HEK293 (cell line): ENCODE measurements around the gene DST.

ENCODE experiments used
- CTCF ChIA-PET: fragments of 350-600 bp; formaldehyde crosslinking; extraction: SDS; loops from one replicate; lab custom pipeline; 2021; ENCODE audit warnings: antibody characterized with exemption; lab: Yijun Ruan, JAX
- POLR2A ChIA-PET: fragments of 300-600 bp; formaldehyde crosslinking; extraction: SDS; loops from one replicate; lab custom pipeline; 2020; ENCODE audit warnings: antibody characterized with exemption, inconsistent platforms; lab: Yijun Ruan, JAX
- H3K27ac ChIP-seq: fragments of 200-500 bp; sonication (Bioruptor generic); 2 replicates; pipeline ENCODE4 v1.5.1; 2014; ENCODE audit warnings: low read depth, low read length, control low read depth, inconsistent platforms; ENCODE audit errors: extremely low read depth
- H3K36me3 ChIP-seq, 2 experiments: fragments of 200-500 bp in 1 of 2; sonication (Bioruptor generic) in 1 of 2; 1 replicate in 1 of 2; 2 replicates in 1 of 2; pipeline ENCODE4 v1.5.1; 2014 to 2017; ENCODE audit warnings: inconsistent platforms in 2 of 2, low read length in 2 of 2; ENCODE audit not compliant: control insufficient read depth in 2 of 2, insufficient read depth in 1 of 2
- H3K4me1 ChIP-seq: fragments of 200-500 bp; sonication (Bioruptor generic); 2 replicates; pipeline ENCODE4 v1.5.1; 2014; ENCODE audit warnings: mild to moderate bottlenecking, low read length, inconsistent platforms; ENCODE audit not compliant: control insufficient read depth, insufficient read depth
- H3K4me3 ChIP-seq: 2 replicates; pipeline ENCODE4 v1.5.1; 2011; ENCODE audit warnings: low read depth, mild to moderate bottlenecking, control low read depth, low read length, moderate library complexity
- H3K9me3 ChIP-seq: fragments of 200-500 bp; sonication (Bioruptor generic); 2 replicates; pipeline ENCODE4 v1.5.1; 2014; ENCODE audit warnings: low read depth, low read length, inconsistent platforms; ENCODE audit not compliant: control insufficient read depth, insufficient read depth
- BCL11B ChIP-seq: fragments of 450-650 bp; formaldehyde crosslinking; IDR thresholded peaks from 2 replicates; pipeline ENCODE4 v1.5.1; 2016; ENCODE audit warnings: low read depth, missing biosample characterization, missing genetic modification characterization
- CTCF ChIP-seq: fragments of 450-650 bp; formaldehyde crosslinking; IDR thresholded peaks from 2 replicates; pipeline ENCODE4 v1.5.1; 2016; ENCODE audit warnings: missing biosample characterization, missing genetic modification characterization
- HOXA7 ChIP-seq: sonication (generic); formaldehyde crosslinking; IDR thresholded peaks from 2 replicates; pipeline ENCODE4 v1.8.1; 2022; ENCODE audit warnings: missing genetic modification reagents, borderline replicate concordance
- PBX3 ChIP-seq: sonication (generic); formaldehyde crosslinking; IDR thresholded peaks from 2 replicates; pipeline ENCODE4 v1.8.1; 2022; ENCODE audit warnings: mild to moderate bottlenecking, moderate library complexity, missing genetic modification reagents
- TCF7L2 ChIP-seq: IDR thresholded peaks from 2 replicates; pipeline ENCODE4 v1.6.1; 2011; ENCODE audit warnings: low read depth, mild to moderate bottlenecking, inconsistent platforms, low read length, moderate library complexity, borderline replicate concordance
- ZNF23 ChIP-seq: fragments of 450-650 bp; formaldehyde crosslinking; IDR thresholded peaks from 2 replicates; pipeline ENCODE4 v1.5.1; 2016; ENCODE audit warnings: missing biosample characterization, missing genetic modification characterization, borderline replicate concordance
- ZNF266 ChIP-seq: fragments of 450-650 bp; formaldehyde crosslinking; IDR thresholded peaks from 2 replicates; pipeline ENCODE4 v1.5.1; 2016; ENCODE audit warnings: missing biosample characterization, missing genetic modification characterization, low read depth
- ZNF350 ChIP-seq: fragments of 450-650 bp; formaldehyde crosslinking; IDR thresholded peaks from 2 replicates; pipeline ENCODE4 v1.5.0; 2017; ENCODE audit warnings: missing biosample characterization, mild to moderate bottlenecking, missing genetic modification characterization
- ZNF398 ChIP-seq: fragments of 450-650 bp; formaldehyde crosslinking; IDR thresholded peaks from 2 replicates; pipeline ENCODE4 v1.5.1; 2017; ENCODE audit warnings: missing biosample characterization, missing genetic modification characterization
- ZNF416 ChIP-seq: fragments of 450-650 bp; formaldehyde crosslinking; IDR thresholded peaks from 2 replicates; pipeline ENCODE4 v1.5.1; 2016; ENCODE audit warnings: missing biosample characterization, missing genetic modification characterization
- ZNF518A ChIP-seq: fragments of 450-650 bp; formaldehyde crosslinking; conservative IDR thresholded peaks from 2 replicates; pipeline ENCODE4 v1.5.1; 2016; ENCODE audit warnings: low read depth, missing biosample characterization, missing genetic modification characterization
- ZNF558 ChIP-seq: fragments of 450-650 bp; formaldehyde crosslinking; IDR thresholded peaks from 2 replicates; pipeline ENCODE4 v1.5.1; 2016; ENCODE audit warnings: missing biosample characterization, missing genetic modification characterization
- ZNF623 ChIP-seq: fragments of 450-650 bp; formaldehyde crosslinking; IDR thresholded peaks from 2 replicates; pipeline ENCODE4 v1.5.1; 2016; ENCODE audit warnings: missing biosample characterization, missing genetic modification characterization
- ZNF664 ChIP-seq: fragments of 450-650 bp; formaldehyde crosslinking; IDR thresholded peaks from 2 replicates; pipeline ENCODE4 v1.5.1; 2016; ENCODE audit warnings: missing biosample characterization, missing genetic modification characterization
- ZNF776 ChIP-seq: fragments of 450-650 bp; formaldehyde crosslinking; IDR thresholded peaks from 2 replicates; pipeline ENCODE4 v1.5.0; 2017; ENCODE audit warnings: missing biosample characterization, missing genetic modification characterization, borderline replicate concordance
- ZNF777 ChIP-seq: fragments of 450-650 bp; formaldehyde crosslinking; IDR thresholded peaks from 2 replicates; pipeline ENCODE4 v1.5.1; 2017; ENCODE audit warnings: missing biosample characterization, missing genetic modification characterization, borderline replicate concordance
- ZNF837 ChIP-seq: fragments of 450-650 bp; formaldehyde crosslinking; IDR thresholded peaks from 2 replicates; pipeline ENCODE4 v1.5.1; 2016; ENCODE audit warnings: missing biosample characterization, missing genetic modification characterization
- TF ChIP-seq, protein P1 (sequence below): fragments of 450-650 bp; formaldehyde crosslinking; conservative IDR thresholded peaks from 2 replicates; pipeline ENCODE4 v1.5.1; 2016; ENCODE audit warnings: low read depth, missing biosample characterization, missing genetic modification characterization

The DST gene

GRCh38 chr6:56478202-56478601 lies 164.5 kb downstream of the DST start:
- Histone ChIP-seq H3K27ac (no peak overlapping the region), H3K36me3 (peaks cover 56 to 78% of the 10 kb centered on the region in 2 experiments), H3K4me1 (peaks cover 7% of the 10 kb centered on the region; the same call in 1 of the 2 replicates), H3K9me3 (no peaks in the 10 kb centered on the region), H3K4me3 (no peak overlapping the region)
- no peak for TF ChIP-seq ZNF558 (tag by site-specific recombination)
- POLR2A ChIA-PET: no interaction called here
- CTCF ChIA-PET: no interaction called here

GRCh38 chr6:56477241-56477640 lies 165.4 kb downstream of the DST start:
- POLR2A ChIA-PET: no interaction called here
- Histone ChIP-seq H3K36me3 (peaks cover 61 to 79% of the 10 kb centered on the region in 2 experiments), H3K4me1 (peaks cover 7% of the 10 kb centered on the region; the same call in 1 of the 2 replicates), H3K4me3 (no peak overlapping the region), H3K9me3 (no peaks in the 10 kb centered on the region)
- TF ChIP-seq CTCF (no peak), BCL11B (tag by site-specific recombination) (no peak), ZNF416 (tag by site-specific recombination) (no peak), PBX3 (no peak), ZNF266 (tag by site-specific recombination) (no peak), ZNF623 (no peak), ZNF350 (tag by site-specific recombination) (no peak), ZNF398 (tag by site-specific recombination) (no peak), ZNF777 (tag by site-specific recombination) (no peak), ZNF776 (tag by site-specific recombination) (no peak), ZNF23 (tag by site-specific recombination) (no peak), ZNF837 (tag by site-specific recombination) (no peak), ZNF518A (no peak), ZNF664 (tag by site-specific recombination) (no peak), TCF7L2 (no peak), HOXA7 (CRISPR knock-in tag) (no peak)
- TF ChIP-seq, protein P1, sequence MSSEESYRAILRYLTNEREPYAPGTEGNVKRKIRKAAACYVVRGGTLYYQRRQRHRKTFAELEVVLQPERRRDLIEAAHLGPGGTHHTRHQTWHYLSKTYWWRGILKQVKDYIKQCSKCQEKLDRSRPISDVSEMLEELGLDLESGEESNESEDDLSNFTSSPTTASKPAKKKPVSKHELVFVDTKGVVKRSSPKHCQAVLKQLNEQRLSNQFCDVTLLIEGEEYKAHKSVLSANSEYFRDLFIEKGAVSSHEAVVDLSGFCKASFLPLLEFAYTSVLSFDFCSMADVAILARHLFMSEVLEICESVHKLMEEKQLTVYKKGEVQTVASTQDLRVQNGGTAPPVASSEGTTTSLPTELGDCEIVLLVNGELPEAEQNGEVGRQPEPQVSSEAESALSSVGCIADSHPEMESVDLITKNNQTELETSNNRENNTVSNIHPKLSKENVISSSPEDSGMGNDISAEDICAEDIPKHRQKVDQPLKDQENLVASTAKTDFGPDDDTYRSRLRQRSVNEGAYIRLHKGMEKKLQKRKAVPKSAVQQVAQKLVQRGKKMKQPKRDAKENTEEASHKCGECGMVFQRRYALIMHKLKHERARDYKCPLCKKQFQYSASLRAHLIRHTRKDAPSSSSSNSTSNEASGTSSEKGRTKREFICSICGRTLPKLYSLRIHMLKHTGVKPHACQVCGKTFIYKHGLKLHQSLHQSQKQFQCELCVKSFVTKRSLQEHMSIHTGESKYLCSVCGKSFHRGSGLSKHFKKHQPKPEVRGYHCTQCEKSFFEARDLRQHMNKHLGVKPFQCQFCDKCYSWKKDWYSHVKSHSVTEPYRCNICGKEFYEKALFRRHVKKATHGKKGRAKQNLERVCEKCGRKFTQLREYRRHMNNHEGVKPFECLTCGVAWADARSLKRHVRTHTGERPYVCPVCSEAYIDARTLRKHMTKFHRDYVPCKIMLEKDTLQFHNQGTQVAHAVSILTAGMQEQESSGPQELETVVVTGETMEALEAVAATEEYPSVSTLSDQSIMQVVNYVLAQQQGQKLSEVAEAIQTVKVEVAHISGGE (tag by site-specific recombination): no peak
- TF ChIP-seq, all 188 proteins: peak for 0
- H3K27ac ChIP-seq: no peak overlapping the region
- CTCF ChIA-PET: interaction anchor here (1.1 to 1.6 kb wide), 3 partner anchors 18 to 116 kb away, joined by 3 to 6 read pairs (median 3); no protein-coding TSS in a partner anchor
